SK-MEL-5 (cell line): ENCODE results near the gene PCDHB10. TPM values are rescaled to one million over a fixed set of nuclear protein-coding genes. Genes with fewer than 3 reads are reported as not detected.
A peak's percentile ranks its signal among the peaks of the same experiment; 100 is the strongest.
"Not testable (repeated sequence)": the region's sequence is repeated elsewhere in the genome, so short reads cannot be mapped to it uniquely, and the experiment has no call there.

Experiments used
- DNase-seq: peaks from one replicate; pipeline ENCODE4 v3.0.0-alpha.2; 2016; ENCODE audit warnings: low read depth, low spot score
- in situ Hi-C: cut with HindIII; loops from 2 replicates; pipeline ENCODE4 v1.10.0; 2016; ENCODE audit warnings: low sequenced_read_pairs, high pct_unique_total_duplicates, low pct_unique_long_range_greater_than_20kb
- total RNA-seq: library from RNA; depleted of rRNA; stranded (reverse); fragments of >200 nt; shearing (Covaris generic); gene quantifications from 2 replicates; pipeline ENCODE4 v1.2.3, GENCODE V29; 2014; rRNA removed

The PCDHB10 gene
- total RNA-seq, 1 experiment from 2014 or later: 0.40 TPM

GRCh38 chr5:141223112-141223783 lies 31.1 kb downstream of the PCDHB10 start, which contains the start of gene PCDHB14:
Gene PCDHB14, plus strand, starts transcription at chr5:141223343. Its CDS starts 163 bp downstream, at chr5:141223506.
- DNase-seq: peak; percentile 62
- in situ Hi-C loops: no loop called here

GRCh38 chr5:141224844-141225243 lies 32.7 kb downstream of the PCDHB10 start:
- in situ Hi-C loops: not testable (repeated sequence)

GRCh38 chr5:141225421-141225820 lies 33.3 kb downstream of the PCDHB10 start:
- in situ Hi-C loops: not testable (repeated sequence)

More at GRCh38 chr5:141224844-141225243, 32.7 kb downstream of the PCDHB10 start:
- not testable (repeated sequence) for DNase-seq

GRCh38 chr5:141234109-141234667 lies 42.0 kb downstream of the PCDHB10 start:
- peak; percentile 34 for DNase-seq
- in situ Hi-C loops: no loop called here

More at GRCh38 chr5:141225421-141225820, 33.3 kb downstream of the PCDHB10 start:
- DNase-seq: not testable (repeated sequence)

- in situ Hi-C loops, DNase-seq: not testable (repeated sequence)
These were observed 43.8 kb downstream of the PCDHB10 start for GRCh38 chr5:141235922-141236321.

GRCh38 chr5:141236516-141237313 lies 44.6 kb downstream of the PCDHB10 start:
- DNase-seq: no peak
- in situ Hi-C loops: no loop called here

GRCh38 chr5:141241496-141241895 lies 49.3 kb downstream of the PCDHB10 start:
- in situ Hi-C loops: no loop called here

More at GRCh38 chr5:141241496-141241895, 49.3 kb downstream of the PCDHB10 start:
- DNase-seq: no peak

Other genes starting within 250 kb of the PCDHB10 start
- gene PCDHAC2, start 225.9 kb upstream of the PCDHB10 start, total RNA-seq: 0.32 TPM in 2 replicates
- gene PCDHB1, start 141.0 kb upstream of the PCDHB10 start, total RNA-seq: not detected in 2 replicates
- gene PCDHB2, start 97.7 kb upstream of the PCDHB10 start, total RNA-seq: 0.95 and 1.8 TPM in 2 replicates
- 0.13 and 0.21 TPM in 2 replicates for gene PCDHB3, start 91.9 kb upstream of the PCDHB10 start, total RNA-seq
- 0.40 and 0.43 TPM in 2 replicates for gene PCDHB4, start 70.5 kb upstream of the PCDHB10 start, total RNA-seq
- gene PCDHB5, start 57.1 kb upstream of the PCDHB10 start, total RNA-seq: 2.0 and 3.1 TPM in 2 replicates
- 0.21 and 0.43 TPM in 2 replicates for gene PCDHB6, start 42.3 kb upstream of the PCDHB10 start, total RNA-seq
- 0.24 and 0.29 TPM in 2 replicates for gene PCDHB7, start 19.7 kb upstream of the PCDHB10 start, total RNA-seq
- 0.43 and 0.74 TPM in 2 replicates for gene PCDHB8, start 14.6 kb upstream of the PCDHB10 start, total RNA-seq
- 0.55 and 0.75 TPM in 2 replicates for gene PCDHB16, start 10.0 kb upstream of the PCDHB10 start, total RNA-seq
- gene PCDHB9, start 5.2 kb upstream of the PCDHB10 start, total RNA-seq: 0.05 and 0.90 TPM in 2 replicates
- gene PCDHB11, start 7.3 kb downstream of the PCDHB10 start, total RNA-seq: 0.55 and 0.75 TPM in 2 replicates
- gene PCDHB12, start 16.4 kb downstream of the PCDHB10 start, total RNA-seq: 0.24 and 0.42 TPM in 2 replicates
- 0.66 and 0.77 TPM in 2 replicates for gene PCDHB13, start 21.6 kb downstream of the PCDHB10 start, total RNA-seq
- 0.24 and 0.40 TPM in 2 replicates for gene PCDHB14, start 31.0 kb downstream of the PCDHB10 start, total RNA-seq
- gene PCDHB15, start 53.0 kb downstream of the PCDHB10 start, total RNA-seq: 1.1 and 1.6 TPM in 2 replicates
- 0.11 TPM in 1 of 2 replicates, not detected in the other for gene SLC25A2, start 111.7 kb downstream of the PCDHB10 start, total RNA-seq
- gene TAF7, start 128.4 kb downstream of the PCDHB10 start, total RNA-seq: 60.5 and 60.9 TPM in 2 replicates
- 0.63 and 0.67 TPM in 2 replicates for gene PCDHGA1, start 138.2 kb downstream of the PCDHB10 start, total RNA-seq
- gene PCDHGA2, start 146.4 kb downstream of the PCDHB10 start, total RNA-seq: 1.7 and 2.0 TPM in 2 replicates
- gene PCDHGA3, start 151.5 kb downstream of the PCDHB10 start, total RNA-seq: 0.32 TPM in 1 of 2 replicates, not detected in the other
- gene PCDHGB1, start 157.7 kb downstream of the PCDHB10 start, total RNA-seq: 1.2 and 1.6 TPM in 2 replicates
- 1.4 and 1.6 TPM in 2 replicates for gene PCDHGA4, start 162.7 kb downstream of the PCDHB10 start, total RNA-seq
- 1.5 and 1.7 TPM in 2 replicates for gene PCDHGB2, start 167.6 kb downstream of the PCDHB10 start, total RNA-seq
- gene PCDHGA5, start 171.8 kb downstream of the PCDHB10 start, total RNA-seq: 0.56 and 0.66 TPM in 2 replicates
- gene PCDHGB3, start 177.9 kb downstream of the PCDHB10 start, total RNA-seq: 0.21 and 0.53 TPM in 2 replicates
- gene PCDHGA6, start 181.5 kb downstream of the PCDHB10 start, total RNA-seq: 1.8 and 2.4 TPM in 2 replicates
- gene PCDHGA7, start 190.4 kb downstream of the PCDHB10 start, total RNA-seq: 0.71 and 1.6 TPM in 2 replicates
- 0.08 and 0.26 TPM in 2 replicates for gene PCDHGB4, start 195.3 kb downstream of the PCDHB10 start, total RNA-seq
- 0.05 and 0.13 TPM in 2 replicates for gene PCDHGA8, start 200.3 kb downstream of the PCDHB10 start, total RNA-seq
- gene PCDHGB5, start 205.6 kb downstream of the PCDHB10 start, total RNA-seq: 0.29 and 0.50 TPM in 2 replicates
- 0.03 and 0.45 TPM in 2 replicates for gene PCDHGA9, start 210.4 kb downstream of the PCDHB10 start, total RNA-seq
- 0.21 and 0.40 TPM in 2 replicates for gene PCDHGB6, start 215.7 kb downstream of the PCDHB10 start, total RNA-seq
- gene PCDHGA10, start 220.6 kb downstream of the PCDHB10 start, total RNA-seq: 0.18 and 0.21 TPM in 2 replicates
- 7.4 and 8.6 TPM in 2 replicates for gene PCDHGB7, start 225.3 kb downstream of the PCDHB10 start, total RNA-seq
- gene PCDHGA11, start 228.7 kb downstream of the PCDHB10 start, total RNA-seq: 0.21 and 0.58 TPM in 2 replicates
- gene PCDHGA12, start 238.2 kb downstream of the PCDHB10 start, total RNA-seq: 10.0 and 13.8 TPM in 2 replicates